Femur (tissue), 1 donor: Measurements from ENCODE around the gene SCRN2.

ENCODE experiments used
- DNase-seq: peaks from one replicate; pipeline ENCODE4 v3.0.0-alpha.2; 2017

SCRN2 gene

DNA sequence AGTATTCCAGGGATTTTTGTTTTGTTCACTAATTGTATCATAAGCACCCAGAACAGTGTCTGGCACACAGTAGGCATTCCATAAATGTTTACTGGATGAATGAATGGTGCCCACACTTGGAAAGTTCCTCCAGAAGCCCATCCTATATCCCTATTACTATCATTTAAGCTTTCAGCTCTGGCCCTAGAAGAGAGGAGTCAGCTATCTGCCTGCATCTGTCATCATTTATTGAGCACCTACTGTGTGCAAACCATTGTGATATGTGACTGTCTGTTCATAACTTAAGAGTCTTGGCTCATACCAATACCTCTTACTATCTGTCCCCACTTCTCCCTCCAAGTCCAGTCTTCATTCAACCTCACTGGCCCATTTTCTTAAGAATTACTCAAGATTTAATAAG, 30.0 kb upstream of the SCRN2 start:
- DNase-seq = no peak

DNA sequence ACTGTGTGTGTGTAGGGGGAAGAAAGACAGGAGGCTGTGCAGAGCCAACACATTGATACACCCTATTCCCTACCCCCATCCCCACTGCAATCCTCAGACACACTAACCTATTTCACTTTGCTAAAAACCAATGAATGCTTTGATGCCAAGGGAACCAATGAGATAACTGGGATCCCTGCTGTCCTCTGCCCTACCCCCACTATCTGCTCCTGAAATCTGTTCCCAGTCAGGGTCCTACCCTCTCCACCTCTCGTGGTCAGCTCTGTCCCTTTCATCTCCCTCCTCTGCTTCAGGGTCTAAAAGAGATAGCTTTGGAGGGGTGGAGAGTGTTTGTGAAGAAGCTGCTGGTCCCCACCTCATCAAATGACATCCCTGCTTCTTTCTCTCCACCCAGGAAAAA, 29.0 kb upstream of the SCRN2 start:
- DNase-seq = no peak

DNA sequence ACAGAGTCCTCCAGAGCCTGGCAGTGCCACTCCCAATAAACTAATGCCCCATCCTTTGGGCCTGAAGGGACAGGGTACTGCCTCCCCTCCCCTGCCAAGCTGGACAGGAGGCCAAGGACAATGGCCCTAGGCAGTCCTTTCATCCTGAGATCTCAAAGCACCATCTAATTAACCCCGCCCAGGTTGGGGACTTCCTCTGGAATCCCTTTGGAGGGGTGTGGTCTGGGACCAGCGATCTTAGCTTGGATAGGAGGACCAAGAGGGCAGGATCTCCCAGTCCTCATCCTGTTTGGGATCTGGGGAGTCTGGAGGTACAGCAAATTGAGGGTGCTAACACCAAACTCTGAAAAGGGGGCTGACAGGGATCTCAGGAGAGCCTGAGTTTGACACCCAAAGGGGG, 28.0 kb upstream of the SCRN2 start:
- no peak for DNase-seq

DNA sequence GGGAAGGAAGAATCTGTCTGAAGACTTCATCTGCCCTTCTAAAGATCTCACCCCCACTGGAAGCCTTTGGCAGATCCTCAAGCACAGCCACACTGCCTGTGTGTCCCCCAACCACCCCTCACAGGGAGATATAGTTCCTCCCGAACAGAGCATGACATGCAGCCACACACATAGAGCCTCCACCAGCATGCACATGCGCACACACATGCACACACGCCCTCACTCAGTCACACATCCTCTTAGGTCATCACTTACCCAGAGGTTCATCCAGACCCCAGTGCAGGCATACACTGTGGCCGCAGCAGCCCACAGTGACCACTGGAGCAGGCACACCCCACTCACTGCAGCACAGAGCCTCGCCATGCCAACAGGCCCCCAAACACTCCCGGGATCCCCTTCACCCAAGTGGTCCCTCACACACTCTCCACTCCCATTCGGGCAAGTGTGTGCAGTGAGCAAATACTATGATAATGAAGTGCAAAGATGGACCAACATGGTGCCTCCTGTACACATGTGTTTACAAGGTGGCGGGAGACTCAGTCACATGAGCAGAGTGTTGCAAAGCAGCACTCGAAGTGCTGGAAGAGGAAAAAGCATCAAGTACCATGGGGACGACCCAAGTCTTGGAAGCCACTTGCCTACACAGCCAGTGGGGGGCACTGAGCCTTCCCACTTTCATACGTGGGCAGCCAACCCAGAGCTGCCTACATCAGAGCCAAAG, 26.9 kb upstream of the SCRN2 start:
- no peak for DNase-seq

DNA sequence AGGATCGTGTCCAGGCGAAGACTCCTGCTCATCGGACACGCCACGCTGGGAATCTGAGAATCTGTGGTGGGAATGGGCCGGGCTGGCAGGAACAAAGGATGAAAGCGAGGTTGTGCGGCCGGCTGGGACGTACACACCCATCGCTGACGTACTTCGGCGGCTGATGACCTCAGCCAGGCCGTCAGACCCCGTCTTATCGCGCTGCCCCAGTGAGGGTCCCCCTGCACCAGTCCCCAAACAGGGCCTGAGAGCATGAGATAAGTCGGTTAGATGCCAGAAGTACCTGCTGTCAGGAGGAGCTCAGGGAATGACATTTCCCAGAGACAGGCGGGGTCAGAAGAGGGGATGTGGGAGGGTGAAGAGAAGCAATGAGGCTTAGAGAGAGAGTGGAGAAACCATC, 25.9 kb upstream of the SCRN2 start:
- no peak for DNase-seq

DNA sequence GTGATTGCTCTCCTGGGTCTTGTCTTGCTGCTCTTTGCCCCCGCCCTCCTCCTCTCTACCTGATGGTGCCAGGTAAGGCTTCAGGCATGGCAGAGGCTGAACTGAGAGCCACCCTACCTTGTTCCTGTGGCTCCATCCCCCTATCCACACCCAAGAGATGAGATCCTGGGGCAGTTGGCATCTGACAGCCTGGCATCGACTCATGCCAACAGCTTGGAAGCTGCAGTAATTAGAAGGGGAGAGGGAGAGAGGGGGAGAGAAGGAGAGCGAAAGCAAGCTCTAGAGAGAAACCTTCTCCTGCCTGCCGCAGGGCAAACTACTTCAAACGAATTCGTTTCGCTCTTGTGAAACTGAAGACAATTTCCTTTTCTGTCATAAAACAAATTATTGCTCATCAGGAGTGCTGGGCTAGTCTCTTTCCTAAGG, 23.7 kb upstream of the SCRN2 start:
- no peak for DNase-seq

DNA sequence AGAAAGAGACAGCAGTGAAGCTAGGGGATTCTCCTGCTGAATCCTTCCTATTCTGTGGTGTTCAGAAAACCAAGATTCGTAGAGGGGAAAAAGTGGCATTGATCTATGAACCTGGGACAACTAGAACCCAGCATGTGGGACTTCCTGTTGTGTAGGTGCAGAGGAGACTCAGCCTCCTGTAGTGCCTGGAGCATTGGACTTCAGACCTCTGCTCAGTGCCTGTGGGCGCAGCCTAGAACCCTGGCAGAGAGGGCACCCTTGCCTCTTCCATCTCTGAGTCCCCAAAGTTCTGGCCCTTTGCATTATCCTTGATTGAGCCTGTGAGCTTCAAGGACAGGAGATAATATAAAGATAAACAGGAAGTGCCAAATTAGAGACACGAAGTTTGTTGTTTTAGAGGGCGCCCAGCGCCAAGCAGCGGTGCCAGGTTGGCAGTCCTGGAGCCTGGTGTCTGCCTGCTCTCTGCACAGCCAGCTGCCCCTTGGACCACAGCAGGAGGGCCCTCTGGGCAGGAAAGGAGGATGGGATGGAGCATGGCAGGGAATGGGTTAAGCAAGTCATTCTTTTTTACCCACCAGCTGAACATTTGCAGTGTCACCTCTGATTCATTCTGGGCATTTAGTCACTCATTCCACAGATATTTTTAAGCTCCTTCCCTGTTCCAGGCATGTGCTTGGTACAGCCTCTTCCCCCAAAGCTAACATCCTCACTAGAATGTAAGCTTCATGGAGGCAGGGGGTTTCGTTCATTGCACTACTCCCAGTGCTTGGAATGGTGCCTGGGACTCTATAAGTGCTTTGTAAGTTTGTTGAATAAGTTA, 21.8 kb upstream of the SCRN2 start:
- no peak for DNase-seq

DNA sequence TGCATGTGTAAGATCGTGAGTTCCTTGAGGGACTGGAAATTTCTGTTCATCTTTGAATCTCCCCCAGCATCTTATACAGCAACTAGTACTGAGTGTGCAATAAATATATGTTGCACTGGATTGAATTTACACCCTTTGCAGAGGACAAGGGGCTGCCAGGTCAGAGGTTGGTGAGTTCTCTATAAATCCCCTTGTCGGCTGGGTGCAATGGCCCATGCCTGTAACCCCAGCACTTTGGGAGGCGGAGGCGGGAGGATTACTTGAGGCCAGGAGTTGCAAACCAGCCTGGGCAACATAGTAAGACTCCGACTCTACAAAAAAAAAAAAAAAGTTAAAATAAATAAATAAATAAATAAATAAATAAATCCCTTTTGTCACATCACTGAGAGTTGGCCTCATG, 19.3 kb upstream of the SCRN2 start:
- DNase-seq = no peak

DNA sequence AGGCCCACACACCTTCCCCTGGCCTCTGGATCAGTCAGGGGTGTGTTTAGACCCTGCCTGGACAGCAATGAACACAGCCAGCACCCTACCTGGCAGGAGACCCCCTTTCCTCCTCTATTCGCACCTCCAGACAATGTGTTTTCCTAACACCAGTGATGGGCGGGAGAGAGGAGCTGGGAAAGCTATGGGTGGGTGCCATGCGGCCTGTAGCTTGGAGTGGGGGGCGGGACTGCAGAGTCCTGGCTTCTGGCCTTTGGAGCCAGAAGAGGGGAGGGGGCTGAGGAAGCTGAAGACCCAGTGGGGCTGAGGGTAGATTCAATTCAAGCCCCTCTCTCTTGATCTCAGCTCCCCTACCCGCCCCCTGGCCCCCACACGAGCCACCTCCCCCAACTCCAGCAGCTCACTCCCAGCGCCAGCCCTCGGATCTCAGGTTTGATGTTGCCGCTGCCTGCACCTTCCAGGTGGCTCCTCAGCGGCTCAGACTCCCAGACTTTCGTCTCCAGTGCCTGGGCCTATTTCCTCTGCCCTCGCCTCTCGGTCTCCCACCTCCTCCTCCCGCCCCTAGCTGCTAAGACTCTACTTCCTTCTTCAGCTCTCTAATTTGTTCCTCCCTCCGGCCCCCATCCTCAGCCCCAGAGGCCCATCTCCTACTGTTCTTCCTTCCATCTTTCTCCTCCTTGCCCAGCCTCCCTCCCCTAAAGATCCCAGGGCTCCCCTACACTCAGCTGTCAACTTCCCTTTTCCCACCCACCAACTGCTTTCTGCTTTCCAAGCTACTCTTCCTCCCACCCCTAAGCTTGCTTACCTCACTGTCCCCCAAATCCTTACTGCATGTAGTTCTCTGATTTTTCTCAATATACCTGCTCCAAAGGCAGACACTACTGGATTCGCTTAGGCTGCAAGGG, 16.7 kb upstream of the SCRN2 start:
- no peak for DNase-seq

DNA sequence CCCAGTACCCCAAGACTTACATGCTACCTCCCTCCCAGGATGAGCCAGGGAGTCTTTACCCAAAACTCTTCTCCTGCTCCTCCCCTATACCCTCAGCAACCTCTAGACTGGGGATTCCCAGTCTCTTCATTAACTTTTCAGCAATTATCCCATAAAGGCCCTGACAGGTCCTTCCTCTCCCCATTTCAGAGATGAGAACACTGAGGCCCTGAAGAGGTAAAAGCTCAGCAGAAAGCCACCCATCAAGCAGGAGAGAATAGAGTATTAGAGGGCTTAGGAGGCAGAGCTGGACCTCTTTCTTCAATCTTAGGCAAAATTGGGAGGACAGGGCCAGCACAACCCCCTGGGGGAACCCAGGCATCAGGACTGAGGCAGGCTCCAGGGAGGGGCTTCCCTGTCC, 15.8 kb upstream of the SCRN2 start:
- no peak for DNase-seq

DNA sequence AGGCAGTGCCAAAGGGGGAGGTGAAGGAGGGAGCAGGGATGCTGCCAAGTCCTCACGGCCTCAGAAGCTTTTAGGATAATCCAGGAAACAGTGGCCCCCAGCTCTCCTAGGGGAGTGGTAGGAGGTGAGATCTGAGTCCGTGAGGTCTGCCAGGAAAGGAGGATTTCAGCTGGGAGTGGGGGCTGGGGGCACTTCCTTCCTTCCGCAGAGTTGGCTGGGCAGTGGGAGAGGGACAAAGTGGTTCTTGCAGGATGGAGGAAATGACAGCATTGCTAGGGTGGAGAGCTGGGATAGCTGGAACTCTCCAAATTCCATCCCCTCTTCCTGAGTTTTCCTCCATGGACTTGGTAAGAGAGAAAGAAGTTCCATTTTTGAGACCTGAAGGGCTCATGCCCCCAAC, 14.7 kb upstream of the SCRN2 start:
- peak; percentile 53 for DNase-seq

DNA sequence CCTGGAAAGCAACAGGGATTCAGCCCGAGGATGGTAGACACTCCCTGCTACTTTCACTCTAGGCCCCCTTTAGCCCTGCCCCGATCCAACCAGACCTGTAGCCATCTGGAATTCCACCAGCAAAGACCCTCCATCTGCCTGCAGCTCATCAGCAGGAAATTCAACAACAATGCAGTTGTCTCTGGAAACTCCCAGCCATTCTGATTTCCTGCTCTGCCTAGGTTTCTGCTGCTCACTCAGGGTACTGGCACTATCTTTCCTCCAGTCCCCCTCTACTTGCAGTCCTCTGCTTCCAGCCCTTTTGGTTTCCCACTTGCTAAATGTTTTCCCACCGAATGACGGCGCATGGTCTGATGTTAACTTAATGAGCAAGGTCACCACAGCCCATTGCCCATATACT, 12.5 kb upstream of the SCRN2 start:
- DNase-seq = no peak

DNA sequence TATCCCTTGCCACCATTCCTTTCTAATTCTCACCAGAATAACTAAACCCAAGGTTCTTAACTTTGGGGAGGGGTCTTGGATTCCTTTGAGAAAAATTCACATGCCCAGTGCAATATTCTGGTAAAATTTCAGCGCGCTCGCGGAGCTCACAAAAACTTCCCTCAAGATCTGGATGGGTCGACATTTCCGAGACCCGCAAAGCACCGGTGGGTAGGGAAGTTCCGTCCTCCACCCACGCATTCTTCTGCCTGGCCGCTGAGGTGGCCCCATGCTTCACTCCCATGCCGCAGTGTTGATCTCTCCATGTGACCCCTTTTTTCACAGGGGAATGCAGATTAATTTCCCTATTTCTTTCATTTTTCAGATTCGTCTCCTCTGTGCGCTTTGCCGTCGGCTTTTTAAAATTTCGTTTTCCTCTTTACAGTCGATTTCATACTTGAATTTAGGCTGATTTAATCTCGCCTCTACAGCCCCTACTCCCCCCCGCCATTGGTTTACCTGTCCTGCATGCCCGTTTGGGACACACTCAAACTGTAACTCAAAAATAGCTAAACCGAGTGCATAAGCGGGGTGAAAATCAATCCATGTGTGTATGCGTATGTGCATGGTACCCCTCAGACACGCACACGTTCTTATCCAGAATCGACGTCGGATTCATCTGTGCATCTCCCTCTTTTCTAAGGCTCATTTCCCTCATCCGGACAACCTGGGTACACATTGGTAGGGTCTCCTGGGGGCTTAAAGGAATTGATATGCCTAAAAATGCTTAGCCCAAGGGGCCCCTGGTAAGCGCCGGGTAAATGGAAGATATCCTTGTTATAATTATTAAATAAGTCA, 11.3 kb upstream of the SCRN2 start:
- DNase-seq = no peak

DNA sequence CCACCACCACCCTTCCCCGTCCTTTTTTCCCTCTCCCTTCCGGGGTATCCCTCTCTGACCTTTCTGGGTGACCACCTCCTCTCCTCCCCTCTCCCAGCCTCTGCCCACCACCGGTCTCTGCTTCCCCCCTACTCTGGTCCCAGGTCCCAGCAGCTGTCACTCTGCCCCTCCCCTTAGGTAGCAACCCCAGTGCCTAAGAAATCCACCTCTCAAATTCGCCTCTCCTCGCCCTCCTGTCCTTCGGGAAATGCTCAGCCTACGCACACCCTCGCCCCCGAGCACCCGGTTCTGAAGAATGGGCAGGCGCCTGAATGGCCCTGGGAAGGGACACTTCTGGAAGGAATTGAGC, 10.7 kb upstream of the SCRN2 start:
- DNase-seq = no peak

DNA sequence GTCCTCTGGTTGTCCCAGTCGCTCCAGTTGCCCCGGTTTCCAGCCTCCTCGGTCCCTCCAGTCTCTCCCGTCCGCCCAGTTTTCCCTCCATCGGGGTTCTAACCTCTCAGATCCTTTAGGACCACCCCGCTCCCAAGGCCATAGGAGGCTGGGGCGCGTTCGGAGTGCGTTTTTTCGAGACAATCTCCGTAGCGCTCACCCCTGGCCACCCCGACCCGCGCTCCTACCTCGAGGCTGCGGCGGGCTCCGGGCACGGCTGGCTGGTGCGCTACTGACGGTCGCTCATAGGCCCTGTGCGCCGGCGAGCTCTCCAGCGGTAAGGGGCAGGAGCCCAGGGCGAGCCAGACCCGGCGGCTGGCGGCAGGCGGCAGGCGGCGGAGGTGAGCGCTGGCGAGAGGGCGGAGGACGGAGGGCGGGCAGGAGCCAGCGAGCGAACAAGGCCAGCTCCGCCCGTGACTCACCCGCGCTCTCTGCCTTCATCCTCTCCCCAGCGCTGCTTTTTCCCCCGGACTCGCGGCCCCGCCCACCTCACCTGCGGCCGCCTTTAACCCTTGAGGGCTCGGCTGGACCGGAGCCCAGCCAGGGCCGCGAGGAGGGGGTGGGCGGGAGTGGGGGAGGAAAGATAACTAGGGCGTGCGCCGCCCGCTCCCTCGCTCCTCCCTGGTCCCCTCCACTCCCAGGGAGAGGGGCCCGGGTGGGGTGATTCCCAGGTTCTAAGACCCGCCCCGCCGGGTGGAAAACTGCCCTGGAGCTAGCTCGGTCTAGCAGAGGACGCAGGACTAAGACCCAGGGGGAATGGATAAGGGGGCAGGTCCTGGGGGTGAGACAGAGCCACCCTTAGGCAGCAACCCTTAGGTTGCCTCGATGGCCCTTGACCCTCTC, 9.9 kb upstream of the SCRN2 start, which contains the start of gene SP6:
SP6 (minus strand) TSS at position 472 of the 882 bp plus-strand sequence. CDS start 2,734 bp downstream, outside the sequence.
- DNase-seq = no peak

DNA sequence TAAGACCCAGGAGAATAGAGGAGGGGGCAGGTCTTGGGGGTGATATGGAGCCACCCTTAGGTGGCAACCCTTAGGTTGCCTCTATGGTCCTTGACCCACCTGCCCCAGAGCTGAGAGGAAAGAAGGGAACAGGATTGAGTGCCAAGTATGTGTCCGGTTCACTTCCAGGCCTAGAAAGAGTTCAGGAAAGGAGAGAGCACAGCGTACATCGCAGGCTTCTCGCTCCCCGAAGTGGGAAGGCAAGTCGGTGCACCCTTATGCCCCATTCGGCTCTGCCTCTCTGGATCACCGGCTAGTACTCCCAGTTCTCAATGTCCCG, 9.3 kb upstream of the SCRN2 start:
- DNase-seq = no peak

DNA sequence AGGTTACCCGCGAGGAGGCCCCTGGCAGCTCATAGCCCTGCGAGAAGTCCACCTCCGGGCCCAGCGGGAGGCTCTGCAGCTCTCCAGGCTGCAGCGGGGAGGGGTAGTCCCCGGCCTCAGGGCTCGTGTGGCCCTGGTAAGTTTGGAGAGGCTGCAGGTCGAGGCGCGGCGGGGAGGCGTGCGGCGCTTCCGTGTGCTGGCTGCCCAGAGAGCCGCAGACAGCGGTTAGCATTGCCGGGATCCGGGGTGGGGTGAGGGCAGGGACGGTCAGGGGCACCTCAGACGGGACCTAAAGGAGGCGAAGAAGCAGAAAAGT, 7.1 kb upstream of the SCRN2 start:
- DNase-seq = no peak

DNA sequence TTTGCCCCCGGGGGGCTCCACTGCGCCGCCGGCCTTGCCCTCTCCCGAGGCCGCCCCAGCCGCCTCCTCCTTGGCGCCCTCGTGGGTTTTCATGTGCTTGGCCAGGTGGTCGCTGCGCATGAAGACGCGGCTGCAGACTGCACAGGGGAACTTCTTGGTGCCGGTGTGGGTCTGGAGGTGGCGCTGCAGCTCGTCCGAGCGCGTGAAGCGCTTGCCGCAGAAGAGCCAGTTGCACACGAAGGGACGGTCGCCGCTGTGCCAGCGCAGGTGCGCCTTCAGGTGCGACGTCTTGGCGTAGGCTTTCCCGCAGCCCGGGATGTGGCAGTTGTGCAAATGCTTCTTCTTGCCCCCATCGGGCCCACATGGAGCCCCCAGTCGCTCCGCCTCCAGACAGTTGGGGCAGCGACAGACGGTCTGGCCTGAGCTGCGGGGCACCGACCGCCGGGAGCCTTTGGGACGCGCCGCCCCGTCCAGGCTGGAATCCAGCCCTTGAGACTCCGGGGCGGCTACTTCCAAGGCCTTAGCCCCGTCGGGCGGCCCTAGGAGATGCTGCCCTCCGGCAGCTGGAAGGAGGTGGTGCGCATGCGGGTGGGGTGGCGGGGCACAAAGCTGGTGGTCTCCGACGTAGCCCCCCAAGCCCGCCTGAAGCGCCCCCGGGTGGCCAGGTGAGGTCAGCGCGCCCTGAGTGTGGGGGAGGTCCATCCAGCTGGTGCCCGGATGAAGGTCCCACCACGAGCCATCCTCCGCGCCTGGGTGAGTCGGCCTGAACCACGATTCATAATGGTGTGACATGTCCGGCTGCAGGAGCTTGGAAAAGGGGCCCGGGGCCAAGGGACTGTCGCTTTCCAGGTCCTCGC, 6.5 kb upstream of the SCRN2 start:
- no peak for DNase-seq

DNA sequence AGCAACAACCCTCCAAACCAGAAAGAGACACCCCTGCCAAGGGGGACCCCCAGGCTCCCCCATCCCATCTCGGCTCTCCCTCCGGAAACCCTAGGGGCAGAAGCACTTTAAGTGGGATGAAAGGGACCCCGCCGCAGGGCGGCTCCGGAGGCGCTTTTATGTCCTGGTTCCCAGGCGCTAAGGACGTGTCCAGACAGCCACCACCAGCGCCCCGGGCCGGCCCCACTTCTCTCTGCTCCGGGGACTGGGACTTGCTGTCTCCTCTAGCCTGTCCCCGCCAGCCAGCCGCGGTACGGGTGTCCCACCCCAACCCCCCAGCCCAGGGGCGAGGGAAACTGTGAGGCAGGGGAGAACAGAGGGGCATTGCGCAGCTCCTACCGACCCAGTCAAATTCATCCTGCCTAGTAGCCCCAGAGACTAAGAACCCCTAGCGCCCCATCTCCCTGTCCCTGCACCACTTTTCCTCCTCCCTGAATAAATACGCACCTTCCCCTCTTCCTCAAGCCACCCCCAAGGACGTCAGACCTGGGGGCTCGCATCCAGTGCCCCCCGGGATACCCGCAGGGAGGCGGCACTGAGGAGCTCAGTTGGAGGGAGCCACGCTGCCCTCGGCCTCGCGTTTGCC, 5.8 kb upstream of the SCRN2 start:
- DNase-seq = no peak

DNA sequence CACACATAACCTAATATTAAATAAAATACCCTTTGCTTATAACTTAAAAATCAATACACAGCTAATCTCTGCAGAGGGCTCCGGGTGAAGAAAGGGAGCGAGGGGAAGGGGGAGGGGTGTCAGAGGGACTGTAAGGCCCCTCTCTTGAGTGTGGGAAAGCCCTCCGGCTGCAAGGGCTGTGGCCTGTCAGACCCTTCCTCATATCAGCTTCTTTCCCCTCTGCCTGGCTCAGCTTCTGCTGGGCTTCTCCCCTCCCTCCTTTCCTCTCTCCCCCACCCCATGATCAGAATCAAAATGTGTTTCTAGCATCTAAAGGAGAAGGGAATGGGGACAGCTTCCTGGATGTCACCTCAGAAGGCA, 4.6 kb upstream of the SCRN2 start:
- DNase-seq = no peak
